ENCODE data around the gene ENTPD1.

The ENTPD1 gene

DNA sequence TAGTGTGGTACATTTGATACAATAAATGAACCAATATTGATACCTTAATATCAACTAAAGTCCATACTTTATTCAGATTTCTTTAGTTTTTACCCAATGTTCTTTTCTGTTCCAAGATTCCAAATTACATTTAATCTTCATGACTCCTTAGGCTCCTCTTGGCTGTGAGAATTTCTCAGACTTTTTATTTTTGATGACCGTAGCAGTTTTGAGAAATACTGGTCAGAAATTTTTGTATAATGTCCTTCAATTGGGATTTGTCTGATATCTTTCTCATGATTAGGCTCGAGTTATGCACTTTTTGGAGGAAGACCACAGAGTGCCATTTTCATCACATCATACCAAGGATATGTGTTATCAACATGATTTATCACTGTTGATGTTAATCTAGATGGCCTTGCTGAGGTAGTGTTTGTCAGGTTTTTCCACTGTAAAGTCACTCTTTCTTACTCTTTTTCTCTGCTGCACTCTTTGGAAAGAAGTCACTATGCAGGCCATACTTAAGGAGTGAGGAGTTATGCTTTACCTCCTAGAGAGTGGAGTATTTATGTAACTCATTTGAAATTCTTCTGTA is 12.9 kb upstream of the ENTPD1 start (continued):
- TF ChIP-seq ZNF266 (tag by site-specific recombination; IDR thresholded peaks at IDR 0.05; ENCODE audit: low read depth) (no peak), ZNF223 (tag by site-specific recombination; IDR thresholded peaks at IDR 0.05) (no peak), ZNF302 (tag by site-specific recombination; IDR thresholded peaks at IDR 0.05; ENCODE audit: low read depth) (no peak), ZNF423 (tag by site-specific recombination; IDR thresholded peaks at IDR 0.05) (no peak)

DNA sequence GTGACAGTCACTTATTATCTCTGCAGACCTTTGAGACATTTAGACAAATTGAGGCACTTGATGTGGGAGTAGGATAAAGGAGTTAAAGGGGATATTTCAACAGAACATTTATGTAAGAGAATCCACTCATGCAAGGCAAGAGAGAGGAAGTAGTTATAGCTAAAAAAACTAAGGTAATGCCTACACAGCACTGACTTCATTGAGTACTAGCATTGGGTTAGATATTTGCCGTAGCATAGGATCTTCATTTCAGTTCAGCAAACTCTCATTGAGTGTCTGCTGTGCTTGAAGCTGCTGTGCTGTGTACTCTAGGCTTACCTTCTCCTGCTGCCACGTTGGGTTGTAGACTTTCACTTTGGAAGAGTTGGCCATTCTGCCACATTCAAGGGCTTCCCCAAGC is 10.5 kb upstream of the ENTPD1 start:
- TF ChIP-seq, protein P1, sequence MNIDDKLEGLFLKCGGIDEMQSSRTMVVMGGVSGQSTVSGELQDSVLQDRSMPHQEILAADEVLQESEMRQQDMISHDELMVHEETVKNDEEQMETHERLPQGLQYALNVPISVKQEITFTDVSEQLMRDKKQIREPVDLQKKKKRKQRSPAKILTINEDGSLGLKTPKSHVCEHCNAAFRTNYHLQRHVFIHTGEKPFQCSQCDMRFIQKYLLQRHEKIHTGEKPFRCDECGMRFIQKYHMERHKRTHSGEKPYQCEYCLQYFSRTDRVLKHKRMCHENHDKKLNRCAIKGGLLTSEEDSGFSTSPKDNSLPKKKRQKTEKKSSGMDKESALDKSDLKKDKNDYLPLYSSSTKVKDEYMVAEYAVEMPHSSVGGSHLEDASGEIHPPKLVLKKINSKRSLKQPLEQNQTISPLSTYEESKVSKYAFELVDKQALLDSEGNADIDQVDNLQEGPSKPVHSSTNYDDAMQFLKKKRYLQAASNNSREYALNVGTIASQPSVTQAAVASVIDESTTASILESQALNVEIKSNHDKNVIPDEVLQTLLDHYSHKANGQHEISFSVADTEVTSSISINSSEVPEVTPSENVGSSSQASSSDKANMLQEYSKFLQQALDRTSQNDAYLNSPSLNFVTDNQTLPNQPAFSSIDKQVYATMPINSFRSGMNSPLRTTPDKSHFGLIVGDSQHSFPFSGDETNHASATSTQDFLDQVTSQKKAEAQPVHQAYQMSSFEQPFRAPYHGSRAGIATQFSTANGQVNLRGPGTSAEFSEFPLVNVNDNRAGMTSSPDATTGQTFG (tag by site-specific recombination; IDR thresholded peaks at IDR 0.05; ENCODE audit: borderline replicate concordance) = no peak
- no peaks in the 10 kb centered on the region for H3K36me3 ChIP-seq (ENCODE audit: control insufficient read depth in 2 of 2, insufficient read depth in 1 of 2, low read length in 2 of 2)
- H3K9me3 ChIP-seq (ENCODE audit: control insufficient read depth, insufficient read depth, low read depth, low read length) = no peaks in the 10 kb centered on the region; the same call in 1 of the 2 replicates
- H3K4me1 ChIP-seq (ENCODE audit: control insufficient read depth, insufficient read depth, low read length) = peaks cover 5% of the 10 kb centered on the region; the same call in 1 of the 2 replicates
- no peak overlapping the region for H3K27ac ChIP-seq (ENCODE audit: extremely low read depth, low read depth, low read length)
- no peak overlapping the region for H3K4me3 ChIP-seq (ENCODE audit: low read depth, low read length)
- ChIA-PET POLR2A (no interaction called here), CTCF (interaction anchor here (0.7 to 0.8 kb wide), 3 partner anchors 52 to 382 kb away, joined by 3 to 5 read pairs (median 3); partner anchors contain the start of gene TCTN3)

DNA sequence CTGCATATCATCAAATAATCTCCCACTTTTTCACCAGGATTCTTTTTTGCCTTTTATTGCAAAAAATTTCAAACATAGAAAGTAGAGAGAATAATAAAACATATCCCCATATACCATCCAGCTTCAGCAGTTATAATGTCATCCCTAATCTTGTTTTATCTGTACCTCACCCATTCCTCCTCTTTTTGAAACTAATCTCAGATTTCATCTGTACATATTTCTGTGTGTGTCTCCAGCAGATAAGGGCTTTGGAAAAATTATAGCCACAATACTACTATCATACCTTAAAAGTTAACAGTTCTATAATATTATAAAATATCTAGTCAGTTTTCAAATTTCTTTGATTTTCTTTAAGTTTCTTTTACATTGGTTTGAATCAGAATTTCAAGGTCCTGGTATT is 7.6 kb upstream of the ENTPD1 start:
- Histone ChIP-seq H3K4me1 (ENCODE audit: control insufficient read depth, insufficient read depth, low read length) (no peaks in the 10 kb centered on the region), H3K36me3 (ENCODE audit: control insufficient read depth in 2 of 2, insufficient read depth in 1 of 2, low read length in 2 of 2) (no peaks in the 10 kb centered on the region), H3K9me3 (ENCODE audit: control insufficient read depth, insufficient read depth, low read depth, low read length) (no peaks in the 10 kb centered on the region; the same call in 1 of the 2 replicates), H3K27ac (ENCODE audit: extremely low read depth, low read depth, low read length) (no peak overlapping the region), H3K4me3 (ENCODE audit: low read depth, low read length) (no peak overlapping the region)
- ChIA-PET POLR2A (no interaction called here), CTCF (no interaction called here)
- TF ChIP-seq ZNF610 (tag by site-specific recombination; IDR thresholded peaks at IDR 0.05; ENCODE audit: borderline replicate concordance) = no peak
- TF ChIP-seq ZSCAN30 (tag by site-specific recombination; IDR thresholded peaks at IDR 0.05) = no peak
- no peak for TF ChIP-seq ZNF423 (tag by site-specific recombination; IDR thresholded peaks at IDR 0.05)
- TF ChIP-seq, protein P2, sequence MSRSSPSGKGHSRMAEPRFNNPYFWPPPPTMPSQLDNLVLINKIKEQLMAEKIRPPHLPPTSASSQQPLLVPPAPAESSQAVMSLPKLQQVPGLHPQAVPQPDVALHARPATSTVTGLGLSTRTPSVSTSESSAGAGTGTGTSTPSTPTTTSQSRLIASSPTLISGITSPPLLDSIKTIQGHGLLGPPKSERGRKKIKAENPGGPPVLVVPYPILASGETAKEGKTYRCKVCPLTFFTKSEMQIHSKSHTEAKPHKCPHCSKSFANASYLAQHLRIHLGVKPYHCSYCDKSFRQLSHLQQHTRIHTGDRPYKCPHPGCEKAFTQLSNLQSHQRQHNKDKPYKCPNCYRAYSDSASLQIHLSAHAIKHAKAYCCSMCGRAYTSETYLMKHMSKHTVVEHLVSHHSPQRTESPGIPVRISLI (tag by site-specific recombination; IDR thresholded peaks at IDR 0.05) = no peak
- no peak for TF ChIP-seq ZNF654 (tag by site-specific recombination; IDR thresholded peaks at IDR 0.05; ENCODE audit: low read depth)
- TF ChIP-seq ZNF514 (tag by site-specific recombination; IDR thresholded peaks at IDR 0.05) = no peak
- TF ChIP-seq ZNF664 (tag by site-specific recombination; IDR thresholded peaks at IDR 0.05) = no peak
- no peak for TF ChIP-seq GLI4 (tag by site-specific recombination; IDR thresholded peaks at IDR 0.05)
- TF ChIP-seq, protein P3, sequence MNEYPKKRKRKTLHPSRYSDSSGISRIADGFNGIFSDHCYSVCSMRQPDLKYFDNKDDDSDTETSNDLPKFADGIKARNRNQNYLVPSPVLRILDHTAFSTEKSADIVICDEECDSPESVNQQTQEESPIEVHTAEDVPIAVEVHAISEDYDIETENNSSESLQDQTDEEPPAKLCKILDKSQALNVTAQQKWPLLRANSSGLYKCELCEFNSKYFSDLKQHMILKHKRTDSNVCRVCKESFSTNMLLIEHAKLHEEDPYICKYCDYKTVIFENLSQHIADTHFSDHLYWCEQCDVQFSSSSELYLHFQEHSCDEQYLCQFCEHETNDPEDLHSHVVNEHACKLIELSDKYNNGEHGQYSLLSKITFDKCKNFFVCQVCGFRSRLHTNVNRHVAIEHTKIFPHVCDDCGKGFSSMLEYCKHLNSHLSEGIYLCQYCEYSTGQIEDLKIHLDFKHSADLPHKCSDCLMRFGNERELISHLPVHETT (tag by site-specific recombination; IDR thresholded peaks at IDR 0.05) = no peak
- TF ChIP-seq ZNF274 (IDR thresholded peaks at IDR 0.05; ENCODE audit: low read length) = no peak
- TF ChIP-seq ZNF274 (tag by site-specific recombination; IDR thresholded peaks at IDR 0.05; ENCODE audit: borderline replicate concordance) = no peak
- TF ChIP-seq, protein P4, sequence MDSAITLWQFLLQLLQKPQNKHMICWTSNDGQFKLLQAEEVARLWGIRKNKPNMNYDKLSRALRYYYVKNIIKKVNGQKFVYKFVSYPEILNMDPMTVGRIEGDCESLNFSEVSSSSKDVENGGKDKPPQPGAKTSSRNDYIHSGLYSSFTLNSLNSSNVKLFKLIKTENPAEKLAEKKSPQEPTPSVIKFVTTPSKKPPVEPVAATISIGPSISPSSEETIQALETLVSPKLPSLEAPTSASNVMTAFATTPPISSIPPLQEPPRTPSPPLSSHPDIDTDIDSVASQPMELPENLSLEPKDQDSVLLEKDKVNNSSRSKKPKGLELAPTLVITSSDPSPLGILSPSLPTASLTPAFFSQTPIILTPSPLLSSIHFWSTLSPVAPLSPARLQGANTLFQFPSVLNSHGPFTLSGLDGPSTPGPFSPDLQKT (IDR thresholded peaks at IDR 0.05; ENCODE audit: borderline replicate concordance, low read depth, low read length) = no peak
- TF ChIP-seq, protein P5, sequence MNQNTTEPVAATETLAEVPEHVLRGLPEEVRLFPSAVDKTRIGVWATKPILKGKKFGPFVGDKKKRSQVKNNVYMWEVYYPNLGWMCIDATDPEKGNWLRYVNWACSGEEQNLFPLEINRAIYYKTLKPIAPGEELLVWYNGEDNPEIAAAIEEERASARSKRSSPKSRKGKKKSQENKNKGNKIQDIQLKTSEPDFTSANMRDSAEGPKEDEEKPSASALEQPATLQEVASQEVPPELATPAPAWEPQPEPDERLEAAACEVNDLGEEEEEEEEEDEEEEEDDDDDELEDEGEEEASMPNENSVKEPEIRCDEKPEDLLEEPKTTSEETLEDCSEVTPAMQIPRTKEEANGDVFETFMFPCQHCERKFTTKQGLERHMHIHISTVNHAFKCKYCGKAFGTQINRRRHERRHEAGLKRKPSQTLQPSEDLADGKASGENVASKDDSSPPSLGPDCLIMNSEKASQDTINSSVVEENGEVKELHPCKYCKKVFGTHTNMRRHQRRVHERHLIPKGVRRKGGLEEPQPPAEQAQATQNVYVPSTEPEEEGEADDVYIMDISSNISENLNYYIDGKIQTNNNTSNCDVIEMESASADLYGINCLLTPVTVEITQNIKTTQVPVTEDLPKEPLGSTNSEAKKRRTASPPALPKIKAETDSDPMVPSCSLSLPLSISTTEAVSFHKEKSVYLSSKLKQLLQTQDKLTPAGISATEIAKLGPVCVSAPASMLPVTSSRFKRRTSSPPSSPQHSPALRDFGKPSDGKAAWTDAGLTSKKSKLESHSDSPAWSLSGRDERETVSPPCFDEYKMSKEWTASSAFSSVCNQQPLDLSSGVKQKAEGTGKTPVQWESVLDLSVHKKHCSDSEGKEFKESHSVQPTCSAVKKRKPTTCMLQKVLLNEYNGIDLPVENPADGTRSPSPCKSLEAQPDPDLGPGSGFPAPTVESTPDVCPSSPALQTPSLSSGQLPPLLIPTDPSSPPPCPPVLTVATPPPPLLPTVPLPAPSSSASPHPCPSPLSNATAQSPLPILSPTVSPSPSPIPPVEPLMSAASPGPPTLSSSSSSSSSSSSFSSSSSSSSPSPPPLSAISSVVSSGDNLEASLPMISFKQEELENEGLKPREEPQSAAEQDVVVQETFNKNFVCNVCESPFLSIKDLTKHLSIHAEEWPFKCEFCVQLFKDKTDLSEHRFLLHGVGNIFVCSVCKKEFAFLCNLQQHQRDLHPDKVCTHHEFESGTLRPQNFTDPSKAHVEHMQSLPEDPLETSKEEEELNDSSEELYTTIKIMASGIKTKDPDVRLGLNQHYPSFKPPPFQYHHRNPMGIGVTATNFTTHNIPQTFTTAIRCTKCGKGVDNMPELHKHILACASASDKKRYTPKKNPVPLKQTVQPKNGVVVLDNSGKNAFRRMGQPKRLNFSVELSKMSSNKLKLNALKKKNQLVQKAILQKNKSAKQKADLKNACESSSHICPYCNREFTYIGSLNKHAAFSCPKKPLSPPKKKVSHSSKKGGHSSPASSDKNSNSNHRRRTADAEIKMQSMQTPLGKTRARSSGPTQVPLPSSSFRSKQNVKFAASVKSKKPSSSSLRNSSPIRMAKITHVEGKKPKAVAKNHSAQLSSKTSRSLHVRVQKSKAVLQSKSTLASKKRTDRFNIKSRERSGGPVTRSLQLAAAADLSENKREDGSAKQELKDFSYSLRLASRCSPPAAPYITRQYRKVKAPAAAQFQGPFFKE (tag by site-specific recombination; IDR thresholded peaks at IDR 0.05; ENCODE audit: borderline replicate concordance) = no peak
- TF ChIP-seq GLIS1 (tag by site-specific recombination; IDR thresholded peaks at IDR 0.05) = no peak
- TF ChIP-seq, protein P6, sequence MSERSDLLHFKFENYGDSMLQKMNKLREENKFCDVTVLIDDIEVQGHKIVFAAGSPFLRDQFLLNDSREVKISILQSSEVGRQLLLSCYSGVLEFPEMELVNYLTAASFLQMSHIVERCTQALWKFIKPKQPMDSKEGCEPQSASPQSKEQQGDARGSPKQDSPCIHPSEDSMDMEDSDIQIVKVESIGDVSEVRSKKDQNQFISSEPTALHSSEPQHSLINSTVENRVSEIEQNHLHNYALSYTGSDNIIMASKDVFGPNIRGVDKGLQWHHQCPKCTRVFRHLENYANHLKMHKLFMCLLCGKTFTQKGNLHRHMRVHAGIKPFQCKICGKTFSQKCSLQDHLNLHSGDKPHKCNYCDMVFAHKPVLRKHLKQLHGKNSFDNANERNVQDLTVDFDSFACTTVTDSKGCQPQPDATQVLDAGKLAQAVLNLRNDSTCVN (tag by site-specific recombination; optimal IDR thresholded peaks at IDR 0.05) = no peak

All from HEK293 (cell line).